IPS DF 4.7 (cell line): Measurements from ENCODE around the gene SEH1L.

Source experiments
- DNase-seq: peaks from one replicate; pipeline ENCODE4 v3.0.0-alpha.2; 2013; ENCODE audit warnings: low spot score; ENCODE audit errors: extremely low read depth

Gene SEH1L

GRCh38 chr18:13036622-13037320 is 89.0 kb downstream of the SEH1L start:
- DNase-seq: no peak
